H4 (cell line): Measurements from ENCODE around the gene SOS1. TPM values are rescaled to one million over a fixed set of nuclear protein-coding genes. Genes with fewer than 3 reads are reported as not detected.
"Not testable (repeated sequence)": the region's sequence is repeated elsewhere in the genome, so short reads cannot be mapped to it uniquely, and the experiment has no call there.

Experiments
- DNase-seq: peaks from one replicate; pipeline ENCODE4 v3.0.0-alpha.2; 2015; ENCODE audit warnings: low spot score
- total RNA-seq: library from RNA; depleted of rRNA; stranded (reverse); fragments of >200 nt; shearing (Covaris generic); gene quantifications from 2 replicates; pipeline ENCODE4 v1.2.3, GENCODE V29; 2014

Gene SOS1
- total RNA-seq, 1 experiment from 2014 or later, result 14.3 TPM

- DNase-seq, result no peak
Observed at GRCh38 chr2:39138837-39139211, 18.0 kb upstream of the SOS1 start.

GRCh38 chr2:39138187-39138836 is 17.5 kb upstream of the SOS1 start:
- DNase-seq, result not testable (repeated sequence)

GRCh38 chr2:39136799-39137198 is 15.9 kb upstream of the SOS1 start:
- no peak for DNase-seq

GRCh38 chr2:39135690-39136259 is 14.9 kb upstream of the SOS1 start:
- no peak for DNase-seq

- no peak for DNase-seq
Observed at GRCh38 chr2:39133215-39133851, 12.5 kb upstream of the SOS1 start.

GRCh38 chr2:39128919-39129391 is 8.1 kb upstream of the SOS1 start:
- no peak for DNase-seq

- DNase-seq, result peak; percentile 25
Observed at GRCh38 chr2:39127973-39128372, 7.1 kb upstream of the SOS1 start.

GRCh38 chr2:39124746-39125057 is 3.9 kb upstream of the SOS1 start:
- no peak for DNase-seq

GRCh38 chr2:39124000-39124745 is 3.3 kb upstream of the SOS1 start:
- DNase-seq, result peak; percentile 96

- no peak for DNase-seq
Observed at GRCh38 chr2:39123436-39123999, 2.7 kb upstream of the SOS1 start.

GRCh38 chr2:39121523-39122063 is 742 bp upstream of the SOS1 start:
- DNase-seq, result no peak

GRCh38 chr2:39120521-39120770 is 405 bp downstream of the SOS1 start:
- DNase-seq, result no peak

- DNase-seq, result no peak
Observed at GRCh38 chr2:39119732-39120520, 925 bp downstream of the SOS1 start.

- DNase-seq, result no peak
Observed at GRCh38 chr2:39118786-39119499, 1.9 kb downstream of the SOS1 start.

- no peak for DNase-seq
Observed at GRCh38 chr2:39115556-39115955, 5.3 kb downstream of the SOS1 start.

GRCh38 chr2:39114771-39115170 is 6.1 kb downstream of the SOS1 start:
- DNase-seq, result no peak

- no peak for DNase-seq
Observed at GRCh38 chr2:39109537-39109936, 11.3 kb downstream of the SOS1 start.

- no peak for DNase-seq
Observed at GRCh38 chr2:39108377-39108776, 12.5 kb downstream of the SOS1 start.

GRCh38 chr2:39107724-39108273 is 13.1 kb downstream of the SOS1 start:
- DNase-seq, result no peak

GRCh38 chr2:39107156-39107555 is 13.7 kb downstream of the SOS1 start:
- no peak for DNase-seq
